GF-D8 (cell line): ENCODE data around the gene TSEN54.
"Not testable (repeated sequence)": the region's sequence is repeated elsewhere in the genome, so short reads cannot be mapped to it uniquely, and the experiment has no call there.

Source experiments
- DNase-seq: peaks from one replicate; lab custom pipeline; 2025; lab: John Stamatoyannopoulos, UW

TSEN54 gene

DNA sequence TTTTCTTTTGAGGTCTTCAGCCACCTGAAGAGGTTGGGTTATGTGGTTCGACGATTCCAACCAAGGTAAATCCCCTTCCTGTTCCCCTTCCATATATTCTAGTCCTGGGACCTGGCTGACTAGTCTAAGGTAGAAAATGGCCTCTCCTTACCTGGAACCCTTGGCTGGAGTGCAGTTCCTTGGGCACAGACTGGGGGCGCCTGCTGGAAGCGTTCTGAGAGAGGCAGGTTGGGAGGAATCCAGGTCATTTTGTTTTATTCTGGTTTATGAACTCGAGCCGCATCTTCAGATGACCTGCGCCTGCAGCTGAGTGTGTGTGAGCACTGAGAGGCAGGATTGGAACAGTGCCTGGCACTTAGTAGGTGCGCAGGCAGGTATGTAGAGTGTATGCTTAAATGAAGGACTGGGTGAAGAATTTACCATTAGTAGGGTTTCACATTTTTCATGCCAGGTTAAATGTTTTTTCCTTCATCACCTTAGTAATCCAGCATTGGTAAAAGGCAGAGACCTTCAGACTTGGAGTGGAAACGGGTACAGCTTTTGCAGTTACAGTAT lies 2.7 kb downstream of the TSEN54 start:
- no peak for DNase-seq

DNA sequence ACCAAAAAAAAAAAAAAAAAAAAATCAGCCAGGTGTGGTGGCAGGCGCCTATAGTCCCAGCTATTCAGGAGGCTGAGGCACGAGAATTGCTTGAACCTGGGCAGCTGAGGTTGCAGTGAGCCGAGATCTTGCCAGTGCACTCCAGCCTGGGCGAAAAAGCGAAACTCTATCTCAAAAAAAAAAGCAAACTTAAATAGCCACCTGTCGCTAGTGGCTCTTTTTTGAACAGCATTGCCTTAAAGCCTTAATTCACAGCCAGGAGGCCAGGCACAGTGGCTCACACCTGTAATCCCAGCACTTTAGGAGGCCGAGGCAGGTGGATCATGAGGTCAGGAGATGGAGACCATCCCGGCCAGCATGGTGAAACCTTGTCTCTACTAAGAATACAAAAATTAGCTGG lies 4.1 kb downstream of the TSEN54 start:
- not testable (repeated sequence) for DNase-seq

- no peak for DNase-seq
These were observed 5.0 kb downstream of the TSEN54 start for GRCh38 chr17:75521290-75521689.

GRCh38 chr17:75521951-75522727 lies 5.8 kb downstream of the TSEN54 start:
- DNase-seq: no peak

DNA sequence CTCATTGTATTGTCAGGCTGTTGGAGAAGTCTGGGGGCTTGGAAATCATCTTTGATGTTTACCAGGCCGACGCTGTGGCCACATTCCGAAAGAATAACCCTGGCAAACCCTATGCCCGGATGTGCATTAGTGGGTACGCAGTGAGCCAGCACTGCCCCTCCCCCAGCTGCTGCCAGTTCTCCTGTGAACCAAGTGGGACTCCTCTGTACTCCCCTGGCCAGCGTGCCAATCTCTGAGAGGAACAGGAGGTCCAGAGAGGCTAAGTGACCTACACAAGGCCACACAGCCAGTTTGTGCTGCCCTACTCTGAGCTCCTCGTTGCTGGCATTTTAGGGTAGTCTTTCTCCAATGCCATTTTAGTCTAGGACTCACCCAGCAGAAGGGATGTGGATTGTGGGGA lies 7.3 kb downstream of the TSEN54 start:
- no peak for DNase-seq

- no peak for DNase-seq
These were observed 8.1 kb downstream of the TSEN54 start for GRCh38 chr17:75524269-75524969.

- no peak for DNase-seq
These were observed 8.9 kb downstream of the TSEN54 start, which contains the start of gene LLGL2 for GRCh38 chr17:75524970-75525805. TSS of gene LLGL2 (plus strand) at chr17:75525697. CDS start at chr17:75543427, 17,730 bp downstream.

GRCh38 chr17:75525806-75526554 lies 9.7 kb downstream of the TSEN54 start:
- DNase-seq: no peak

GRCh38 chr17:75526555-75527270 lies 10.4 kb downstream of the TSEN54 start:
- DNase-seq: no peak

GRCh38 chr17:75530837-75531720 lies 14.8 kb downstream of the TSEN54 start:
- no peak for DNase-seq

GRCh38 chr17:75531721-75532072 lies 15.4 kb downstream of the TSEN54 start:
- no peak for DNase-seq

GRCh38 chr17:75535119-75535537 lies 18.8 kb downstream of the TSEN54 start:
- DNase-seq: no peak

DNA sequence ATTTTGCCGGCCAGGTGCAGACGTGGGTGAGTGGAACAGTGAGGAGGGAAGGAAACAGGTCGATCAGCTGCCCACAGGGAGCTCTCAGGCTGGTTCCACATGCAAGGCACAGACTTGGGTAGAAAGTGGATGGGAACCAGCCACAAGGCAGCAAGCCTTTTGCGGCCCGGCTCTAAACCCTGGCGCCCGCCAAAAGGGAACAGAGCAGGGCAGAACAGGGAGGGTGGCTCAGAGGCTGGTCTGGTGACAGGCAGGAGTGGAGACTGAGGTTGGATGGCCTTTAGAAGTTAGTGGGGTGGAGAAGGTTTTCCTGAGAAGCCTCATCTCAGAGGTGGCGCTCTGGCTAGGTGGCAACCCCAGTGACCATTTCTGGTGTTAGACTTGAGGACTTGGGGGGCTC lies 19.5 kb downstream of the TSEN54 start:
- DNase-seq: no peak

DNA sequence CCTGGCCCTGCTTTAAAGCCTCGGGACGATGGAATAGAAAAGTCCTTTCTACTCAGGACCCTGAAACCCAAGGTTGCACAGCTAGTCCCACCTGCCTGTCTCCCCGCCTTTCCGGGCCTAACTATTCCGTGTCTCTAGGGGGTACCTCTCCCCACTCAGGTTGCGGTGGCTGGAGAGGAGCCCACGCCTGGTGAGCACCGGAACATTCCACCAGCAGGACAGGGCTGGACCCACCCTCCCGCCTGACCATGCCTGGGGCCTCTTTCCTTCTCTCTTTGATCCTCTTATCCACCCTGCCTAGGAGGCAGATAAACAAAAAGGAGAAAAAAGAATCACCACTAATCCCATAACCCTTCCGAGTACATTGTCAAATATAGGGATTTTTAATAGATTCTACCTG lies 20.0 kb downstream of the TSEN54 start:
- DNase-seq: no peak

DNA sequence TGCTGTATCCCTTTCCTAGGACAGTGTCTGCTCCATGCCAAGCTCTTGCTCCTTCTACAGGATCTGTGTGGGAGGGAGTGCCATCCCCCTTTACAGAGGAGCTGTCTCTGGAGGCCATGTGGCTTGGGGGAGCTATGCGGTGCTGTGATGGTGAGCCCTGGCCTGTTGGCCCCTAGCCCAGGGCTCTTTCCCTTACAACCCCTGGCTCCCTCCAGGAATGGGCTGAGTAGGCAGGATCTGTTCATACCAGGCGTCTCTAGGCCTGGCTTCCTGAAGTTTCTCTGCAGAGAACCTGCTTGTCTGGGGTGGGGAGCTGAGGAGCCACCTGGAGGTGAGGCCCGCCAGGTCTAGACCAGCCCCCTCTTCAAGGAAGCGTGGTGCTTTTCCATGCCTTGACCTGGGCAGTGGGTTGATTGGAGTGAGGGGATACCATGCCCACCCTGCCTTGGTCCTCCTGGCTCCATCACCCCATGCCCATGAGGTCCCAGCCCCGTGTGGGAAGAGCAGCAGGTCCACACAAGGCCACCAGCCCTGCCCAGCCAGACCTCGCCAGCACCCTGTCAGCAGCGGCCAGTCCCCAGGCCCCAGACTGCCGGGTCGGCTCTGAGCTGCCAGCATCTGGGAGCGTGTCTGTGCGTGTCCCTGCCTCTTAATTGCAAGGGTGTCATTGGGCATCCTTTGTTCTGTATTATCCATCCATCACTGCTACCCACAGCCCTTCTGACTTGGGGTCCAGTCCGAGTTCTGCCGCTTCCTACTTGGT lies 23.8 kb downstream of the TSEN54 start:
- DNase-seq: no peak

- DNase-seq: no peak
These were observed 24.7 kb downstream of the TSEN54 start for GRCh38 chr17:75540923-75541503.

- no peak for DNase-seq
These were observed 25.9 kb downstream of the TSEN54 start for GRCh38 chr17:75542229-75542628.

- DNase-seq: no peak
These were observed 26.5 kb downstream of the TSEN54 start for GRCh38 chr17:75542728-75543336.
